ENCODE data around the gene SPRED1.

- TF ChIP-seq CTCF (IDR thresholded peaks at IDR 0.05; ENCODE audit: low read depth, low read length, poor library complexity, severe bottlenecking) (no peak), EZH2phosphoT487 (IDR thresholded peaks at IDR 0.05; ENCODE audit: borderline replicate concordance, low read length) (no peak)
Observed at GRCh38 chr15:38271895-38272294, 19.3 kb downstream of the SPRED1 start.
